ENCODE measurements around the gene MICAL1. TPM values are rescaled to one million over a fixed set of nuclear protein-coding genes. Genes with fewer than 3 reads are reported as not detected.

MICAL1 gene
- total and polyA plus RNA-seq, 2 donors (not counting 3 experiments of a cell fraction or from before 2014, with no cell fraction given) = 36.5 to 39.4 TPM

DNA sequence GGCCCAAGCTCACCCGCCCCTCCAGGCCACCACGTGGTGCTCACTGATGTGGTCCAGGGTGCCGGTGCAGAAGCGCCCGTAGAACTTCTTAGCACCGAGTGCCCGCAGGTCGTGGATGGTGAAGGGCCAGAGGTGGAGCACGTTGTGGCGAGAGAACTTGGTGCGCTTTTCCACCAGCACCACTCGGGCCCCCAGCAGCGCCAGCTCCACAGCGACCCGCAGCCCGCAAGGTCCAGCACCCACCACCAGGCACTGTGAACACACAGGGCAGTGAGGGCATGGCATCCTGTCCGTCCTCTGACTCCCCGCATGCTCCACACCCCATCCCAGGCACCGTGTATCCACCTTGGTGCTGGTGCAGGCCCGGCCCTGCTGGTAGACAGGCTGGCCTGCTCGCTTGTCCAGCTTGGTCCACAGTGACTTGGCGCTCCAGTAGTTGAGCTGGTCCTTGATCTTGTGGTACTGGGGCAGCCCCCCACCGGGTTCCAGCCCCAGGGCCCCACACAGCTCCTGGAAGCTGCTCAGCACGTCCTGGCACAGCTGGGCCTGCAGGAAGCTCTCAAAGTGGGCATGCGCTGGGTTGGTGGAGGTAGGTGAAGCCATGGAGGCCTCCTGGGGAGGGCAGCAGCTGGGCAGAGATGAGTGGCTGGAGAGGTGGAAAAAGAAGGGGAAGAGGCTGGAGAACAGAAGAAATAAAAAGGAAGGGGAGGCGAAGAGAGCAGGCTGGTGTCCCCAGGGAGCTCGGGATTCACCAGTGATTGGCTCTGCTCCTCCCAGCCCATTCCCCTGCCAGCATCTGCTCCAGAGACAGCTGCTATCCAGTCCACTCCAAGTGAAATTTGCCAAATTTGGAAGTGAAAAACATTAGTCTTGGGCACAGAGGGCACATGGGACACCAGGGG, 1.7 kb downstream of the MICAL1 start:
- ChIA-PET POLR2A (no interaction called here), CTCF (interaction anchor here (0.7 to 1.0 kb wide), 2 partner anchors 10 to 14 kb away, joined by 3 to 6 read pairs; partner anchors contain the start of genes PPIL6 and SMPD2)
- no peak overlapping the region for H2AFZ ChIP-seq (ENCODE audit: low read depth, low read length)
- no peaks in the 10 kb centered on the region for H3K36me3 ChIP-seq (ENCODE audit: control insufficient read depth in 2 of 2, extremely low read depth in 1 of 2, insufficient read depth in 2 of 2, low read length in 2 of 2)
- no peak overlapping the region for H3K4me3 ChIP-seq (replicated peaks in 1 of 3; ENCODE audit: insufficient read depth in 1 of 3, low read depth in 1 of 3, low read length in 3 of 3)
- no peaks in the 10 kb centered on the region for H3K9me3 ChIP-seq (replicated peaks; ENCODE audit: control insufficient read depth, insufficient read depth, low read length)
- no peaks in the 10 kb centered on the region for H3K79me2 ChIP-seq (ENCODE audit: control insufficient read depth, insufficient read depth, low read length)
- TF ChIP-seq, protein P1, sequence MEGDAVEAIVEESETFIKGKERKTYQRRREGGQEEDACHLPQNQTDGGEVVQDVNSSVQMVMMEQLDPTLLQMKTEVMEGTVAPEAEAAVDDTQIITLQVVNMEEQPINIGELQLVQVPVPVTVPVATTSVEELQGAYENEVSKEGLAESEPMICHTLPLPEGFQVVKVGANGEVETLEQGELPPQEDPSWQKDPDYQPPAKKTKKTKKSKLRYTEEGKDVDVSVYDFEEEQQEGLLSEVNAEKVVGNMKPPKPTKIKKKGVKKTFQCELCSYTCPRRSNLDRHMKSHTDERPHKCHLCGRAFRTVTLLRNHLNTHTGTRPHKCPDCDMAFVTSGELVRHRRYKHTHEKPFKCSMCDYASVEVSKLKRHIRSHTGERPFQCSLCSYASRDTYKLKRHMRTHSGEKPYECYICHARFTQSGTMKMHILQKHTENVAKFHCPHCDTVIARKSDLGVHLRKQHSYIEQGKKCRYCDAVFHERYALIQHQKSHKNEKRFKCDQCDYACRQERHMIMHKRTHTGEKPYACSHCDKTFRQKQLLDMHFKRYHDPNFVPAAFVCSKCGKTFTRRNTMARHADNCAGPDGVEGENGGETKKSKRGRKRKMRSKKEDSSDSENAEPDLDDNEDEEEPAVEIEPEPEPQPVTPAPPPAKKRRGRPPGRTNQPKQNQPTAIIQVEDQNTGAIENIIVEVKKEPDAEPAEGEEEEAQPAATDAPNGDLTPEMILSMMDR (IDR thresholded peaks at IDR 0.05; ENCODE audit: extremely low read depth in 1 of 2, insufficient read depth in 1 of 2, low read depth in 1 of 2, low read length in 2 of 2) = no peak
- TF ChIP-seq, protein P2, sequence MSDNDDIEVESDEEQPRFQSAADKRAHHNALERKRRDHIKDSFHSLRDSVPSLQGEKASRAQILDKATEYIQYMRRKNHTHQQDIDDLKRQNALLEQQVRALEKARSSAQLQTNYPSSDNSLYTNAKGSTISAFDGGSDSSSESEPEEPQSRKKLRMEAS (IDR thresholded peaks at IDR 0.05; ENCODE audit: insufficient read depth, insufficient read length) = no peak
- TF ChIP-seq EZH2 (IDR thresholded peaks at IDR 0.05; ENCODE audit: borderline replicate concordance, low read depth, low read length, severe bottlenecking) = no peak
- no peak for TF ChIP-seq JUN (IDR thresholded peaks at IDR 0.05; ENCODE audit: borderline replicate concordance, insufficient read depth, insufficient read length, low read depth)
- no peak for TF ChIP-seq MYC (IDR thresholded peaks at IDR 0.05; ENCODE audit: low read depth, low read length)
- no peak for TF ChIP-seq FOS (IDR thresholded peaks at IDR 0.05; ENCODE audit: borderline replicate concordance, insufficient read depth, low read length)
- TF ChIP-seq POLR2AphosphoS5 (IDR thresholded peaks at IDR 0.05; ENCODE audit: insufficient read depth, low read depth, low read length) = no peak
- TF ChIP-seq GATA2 (IDR thresholded peaks at IDR 0.05; ENCODE audit: insufficient read depth, insufficient read length, low read depth, low read length) = no peak
- no peak for TF ChIP-seq POLR2A (IDR thresholded peaks at IDR 0.05; ENCODE audit: low read depth, low read length)
- dilution Hi-C loops (cut with MboI; ENCODE audit: extremely low pct_ligation_motif_present, low sequenced_read_pairs) (no loop called here), intact Hi-C loops (cut with micrococcal nuclease) (no loop called here)
- no peak overlapping the region for H3K4me2 ChIP-seq (ENCODE audit: insufficient read depth, low read length)
- no peak overlapping the region for H3K27ac ChIP-seq (ENCODE audit: insufficient read depth, low read depth, low read length)
- H3K4me1 ChIP-seq (ENCODE audit: control insufficient read depth, extremely low read depth, insufficient read depth, low read length) = peaks cover 7% of the 10 kb centered on the region
- no peaks in the 10 kb centered on the region for H3K27me3 ChIP-seq (ENCODE audit: control insufficient read depth in 2 of 2, insufficient read depth in 2 of 2, low read length in 2 of 2)
- no peaks in the 10 kb centered on the region for H3K9me1 ChIP-seq (replicated peaks; ENCODE audit: control insufficient read depth, extremely low read depth, insufficient read depth, low read length)
- DNase-seq (ENCODE audit: low read depth, low spot score) = no peak
- FAIRE-seq = no peak
- BruUV-seq (replicated peaks) = TSS peak; percentile 12
- no peak overlapping the region for H3K9ac ChIP-seq (replicated peaks; ENCODE audit: extremely low read depth, insufficient read depth, low read length)
- H4K20me1 ChIP-seq (replicated peaks; ENCODE audit: control insufficient read depth, extremely low read depth, insufficient read depth, low read length) = no peaks in the 10 kb centered on the region
